ENCODE data around the gene KDM5B.

DNA sequence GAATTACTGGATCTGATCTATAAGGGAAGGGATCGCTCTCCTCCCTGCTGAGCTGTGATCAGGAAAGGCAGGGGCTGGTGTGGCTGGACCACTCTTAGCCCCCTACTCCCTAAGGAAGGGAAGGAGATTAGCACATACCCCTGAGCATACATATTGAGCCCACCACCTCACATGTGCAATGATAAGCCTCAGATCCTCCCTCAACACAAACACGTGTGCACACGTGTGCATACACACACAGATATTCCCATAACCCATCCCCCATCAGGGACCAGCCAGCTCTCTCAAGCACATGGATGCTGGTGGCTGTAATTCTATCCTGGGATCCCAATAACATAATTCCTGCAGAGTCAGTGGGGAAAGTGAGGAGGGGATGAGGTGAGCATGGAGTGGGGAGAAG, 119.1 kb downstream of the KDM5B start:
- TF ChIP-seq POLR2A (IDR thresholded peaks at IDR 0.05; ENCODE audit: low read length), result no peak
- no peak for TF ChIP-seq GATA1 (IDR thresholded peaks at IDR 0.05; ENCODE audit: low read depth, low read length)
